HCT116 (cell line): ENCODE measurements around the gene ARHGEF19. TPM values are rescaled to one million over a fixed set of nuclear protein-coding genes. Genes with fewer than 3 reads are reported as not detected.
A peak's percentile ranks its signal among the peaks of the same experiment; 100 is the strongest.

Experiments
- ATAC-seq: fragments of 200-7000 bp; cut with Tn5 transposase; 2 replicates; pipeline ENCODE4 v1.9.1; 2020; ENCODE audit warnings: mild to moderate bottlenecking, moderate library complexity
- BruUV-seq: library from RNA; stranded (reverse); fragments of 400-500 nt; replicated peaks from 2 replicates; lab custom pipeline; 2021; lab: Mats Ljungman, UMichigan
- CTCF ChIA-PET: fragments of 300-600 bp; sonication (Branson Sonifier 250); formaldehyde crosslinking; loops from one replicate; lab custom pipeline; 2021; ENCODE audit warnings: antibody characterized with exemption; lab: Charles Lee
- POLR2A ChIA-PET: fragments of 300-600, 350-600 bp; sonication (Branson Sonifier 250); formaldehyde crosslinking; loops from one replicate; lab custom pipeline; 2021; ENCODE audit warnings: antibody characterized with exemption; lab: Charles Lee
- RAD21 ChIA-PET, 2 experiments: fragments of 300-600 bp; sonication (Branson Sonifier 250); formaldehyde crosslinking; loops; one replicate each; lab custom pipeline; 2023; ENCODE audit warnings: low total read pairs in 2 of 2; ENCODE audit not compliant: uncharacterized antibody in 2 of 2, unreplicated experiment in 2 of 2, low non-redundant PET in 1 of 2; lab: Charles Lee
- DNase-seq: peaks from one replicate; pipeline ENCODE4 v3.0.0-alpha.2; 2010; ENCODE audit warnings: low read depth, low spot score
- H2AFZ ChIP-seq: fragments of 200-600 bp; shearing (Covaris generic), sonication (generic); 2 replicates; pipeline ENCODE4 v1.6.1; 2017; ENCODE audit warnings: low read depth, mixed run types, mixed read lengths, antibody characterized with exemption, low read length; ENCODE audit not compliant: poor library complexity, severe bottlenecking
- H3K27ac ChIP-seq: 2 replicates; pipeline ENCODE4 v1.5.1; 2012; ENCODE audit warnings: low read depth, low read length
- H3K27me3 ChIP-seq: fragments of 200-600 bp; sonication (generic); 2 replicates; pipeline ENCODE4 v1.6.1; 2016; ENCODE audit warnings: mixed run types, low read length, mixed read lengths; ENCODE audit not compliant: insufficient read depth
- H3K36me3 ChIP-seq, 2 experiments: fragments of 200-500 bp in 1 of 2; fragments of 200-600 bp in 1 of 2; sonication (Bioruptor generic) in 1 of 2; sonication (generic) in 1 of 2; 2 replicates each; pipeline versions ENCODE4 v1.5.1 to v1.6.1; 2014 to 2016; ENCODE audit warnings: low read length in 2 of 2, inconsistent platforms in 1 of 2, mixed read lengths in 1 of 2, mixed run types in 1 of 2; ENCODE audit not compliant: insufficient read depth in 2 of 2, control insufficient read depth in 1 of 2
- H3K4me1 ChIP-seq, 2 experiments: fragments of 200-600 bp in 1 of 2; sonication (generic) in 1 of 2; 2 replicates each; pipeline versions ENCODE4 v1.5.1 to v1.6.1; 2012 to 2017; ENCODE audit warnings: low read length in 2 of 2, inconsistent platforms in 1 of 2, mild to moderate bottlenecking in 1 of 2, mixed read lengths in 1 of 2, mixed run types in 1 of 2, moderate library complexity in 1 of 2; ENCODE audit not compliant: insufficient read depth in 2 of 2, control insufficient read depth in 1 of 2
- H3K4me2 ChIP-seq: fragments of 200-600 bp; sonication (generic); 2 replicates; pipeline ENCODE4 v1.6.1; 2017; ENCODE audit warnings: mixed run types, low read length, mixed read lengths
- H3K4me3 ChIP-seq, 2 experiments: fragments of 200-600 bp in 1 of 2; sonication (generic) in 1 of 2; replicated peaks in 1 of 2; 2 replicates each; pipeline ENCODE4 v1.5.1; 2011 to 2016; ENCODE audit warnings: low read length in 2 of 2, control low read depth in 1 of 2, low read depth in 1 of 2, mild to moderate bottlenecking in 1 of 2, mixed read lengths in 1 of 2, mixed run types in 1 of 2
- H3K79me2 ChIP-seq: fragments of 200-600 bp; sonication (generic); 2 replicates; pipeline ENCODE4 v1.6.1; 2017; ENCODE audit warnings: mild to moderate bottlenecking, mixed run types, low read length, moderate library complexity, mixed read lengths; ENCODE audit not compliant: insufficient read depth
- H3K9ac ChIP-seq: fragments of 200-600 bp; sonication (generic); 2 replicates; pipeline ENCODE4 v1.6.1; 2016; ENCODE audit warnings: low read length, mixed read lengths
- H3K9me2 ChIP-seq: fragments of 200-600 bp; sonication (generic), shearing (Covaris generic); 2 replicates; pipeline ENCODE4 v1.6.1; 2017; ENCODE audit warnings: mixed run types, mild to moderate bottlenecking, moderate library complexity; ENCODE audit not compliant: insufficient read depth
- H3K9me3 ChIP-seq, 2 experiments: fragments of 200-500 bp in 1 of 2; fragments of 200-600 bp in 1 of 2; sonication (Bioruptor generic) in 1 of 2; sonication (generic) in 1 of 2; 2 replicates each; pipeline ENCODE4 v1.6.1; 2014 to 2017; ENCODE audit warnings: low read length in 2 of 2, mixed read lengths in 2 of 2, inconsistent platforms in 1 of 2, low read depth in 1 of 2, mild to moderate bottlenecking in 1 of 2, mixed run types in 1 of 2, moderate library complexity in 1 of 2; ENCODE audit not compliant: control insufficient read depth in 1 of 2, insufficient read depth in 1 of 2
- H4K20me1 ChIP-seq: fragments of 200-600 bp; sonication (generic), shearing (Covaris generic); 2 replicates; pipeline ENCODE4 v1.6.1; 2017; ENCODE audit warnings: mixed run types, mild to moderate bottlenecking, moderate library complexity; ENCODE audit not compliant: insufficient read depth
- CEBPB ChIP-seq: IDR thresholded peaks from 2 replicates; pipeline ENCODE4 v1.6.1; 2012; ENCODE audit warnings: low read depth
- FOSL1 ChIP-seq: IDR thresholded peaks from 2 replicates; pipeline ENCODE4 v1.6.1; 2012; ENCODE audit warnings: low read depth
- JUND ChIP-seq: IDR thresholded peaks from 2 replicates; pipeline ENCODE4 v1.6.1; 2012
- POLR2AphosphoS5 ChIP-seq: IDR thresholded peaks from 2 replicates; pipeline ENCODE4 v1.6.1; 2011; ENCODE audit warnings: mild to moderate bottlenecking, low read depth, low read length, moderate library complexity
- RAD21 ChIP-seq: IDR thresholded peaks from 2 replicates; pipeline ENCODE4 v1.6.1; 2012; ENCODE audit warnings: low read depth, mild to moderate bottlenecking
- SIN3A ChIP-seq: IDR thresholded peaks from 2 replicates; pipeline ENCODE4 v1.6.1; 2012; ENCODE audit warnings: low read depth
- SRF ChIP-seq: IDR thresholded peaks from 2 replicates; pipeline ENCODE4 v1.6.1; 2012; ENCODE audit warnings: low read depth
- TCF7L2 ChIP-seq: IDR thresholded peaks from 2 replicates; pipeline ENCODE4 v1.7.0; 2011; ENCODE audit warnings: borderline replicate concordance, inconsistent platforms; ENCODE audit not compliant: insufficient read depth, insufficient read length; ENCODE audit errors: extremely low read depth
- intact Hi-C: fragments of 100-400 bp; cut with micrococcal nuclease; formaldehyde crosslinking; loops from 2 replicates; pipeline ENCODE4 v1.10.0; 2022
- total RNA-seq: library from RNA; stranded (reverse); gene quantifications from one replicate; pipeline ENCODE4 v1.2.1, GENCODE V29; 2021; ENCODE audit not compliant: unreplicated experiment
- TF ChIP-seq, protein P1 (sequence below): IDR thresholded peaks from 2 replicates; pipeline ENCODE4 v1.6.1; 2012
- TF ChIP-seq, protein P2 (sequence below): IDR thresholded peaks from 2 replicates; pipeline ENCODE4 v1.6.1; 2011; ENCODE audit warnings: mild to moderate bottlenecking, low read length, moderate library complexity; ENCODE audit not compliant: insufficient replicate concordance; ENCODE audit errors: extremely low read depth
- TF ChIP-seq, protein P3 (sequence below): IDR thresholded peaks from 2 replicates; pipeline ENCODE4 v1.6.1; 2012; ENCODE audit warnings: low read depth

ARHGEF19 gene
- total RNA-seq, 1 experiment from 2014 or later, result 59.7 TPM

DNA sequence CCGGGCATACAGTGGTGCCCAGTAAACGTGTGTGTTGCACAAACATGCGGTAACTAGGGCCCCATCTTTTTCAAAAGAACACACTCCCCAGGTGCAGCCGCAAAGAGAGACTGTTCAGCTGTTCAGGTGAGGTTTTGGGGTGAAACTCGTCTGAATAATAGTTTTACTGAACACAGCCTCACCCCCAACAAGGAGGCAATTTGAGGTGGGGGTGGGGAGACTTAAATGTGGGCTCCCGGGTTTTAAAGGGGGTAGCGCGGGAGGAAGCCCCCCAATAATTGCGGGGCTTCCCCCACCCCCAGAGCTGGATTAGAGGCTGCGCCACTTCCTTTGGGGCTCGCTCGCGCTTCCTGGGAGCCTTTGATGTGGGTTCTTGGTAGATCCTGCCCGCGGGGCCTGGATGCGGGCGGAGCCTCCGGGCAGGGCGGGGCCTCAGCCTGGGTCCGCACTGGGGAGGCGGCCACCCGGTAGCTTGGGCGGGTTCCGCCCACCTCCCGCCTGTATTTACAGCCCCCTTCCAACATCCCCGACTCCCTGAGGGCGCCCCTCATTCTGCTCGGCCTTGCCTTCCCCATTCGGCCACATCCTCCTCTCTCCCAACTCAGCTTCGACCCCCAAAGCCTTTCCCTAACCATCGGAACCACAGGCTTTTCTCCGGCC is 50.2 kb downstream of the ARHGEF19 start:
- CTCF ChIA-PET, result interaction anchor here (0.8 to 1.3 kb wide), 2 partner anchors 27 to 83 kb away, joined by 3 to 4 read pairs; no protein-coding TSS in a partner anchor
- POLR2A ChIA-PET, result interaction anchor here (1.3 to 4.7 kb wide), 5 partner anchors 8 to 24 kb away, joined by 4 to 30 read pairs (median 11); no protein-coding TSS in a partner anchor
- no peaks in the 10 kb centered on the region for H3K9me3 ChIP-seq
- peak; percentile 69 for ATAC-seq
- H3K4me1 ChIP-seq, result peaks cover 72 to 94% of the 10 kb centered on the region in 2 experiments
- H2AFZ ChIP-seq, result no peak overlapping the region
- H3K27ac ChIP-seq, result peak overlapping the region; percentile 42
- H3K4me3 ChIP-seq, result peak overlapping the region; percentile 23 to 48
- no peaks in the 10 kb centered on the region for H3K27me3 ChIP-seq
- RAD21 ChIA-PET, result interaction anchor here (0.5 to 1.1 kb wide), 3 partner anchors 10 to 83 kb away, joined by 3 to 4 read pairs (median 3); no protein-coding TSS in a partner anchor
- H3K9ac ChIP-seq, result peak overlapping the region; percentile 62
- no peak for DNase-seq
- peaks cover 3% of the 10 kb centered on the region; the same call in 1 of the 2 replicates for H3K79me2 ChIP-seq
- peak overlapping the region; percentile 86 for H3K4me2 ChIP-seq
- no peaks in the 10 kb centered on the region for H3K9me2 ChIP-seq
- no peaks in the 10 kb centered on the region for H4K20me1 ChIP-seq
- no peak for TF ChIP-seq FOSL1
- TF ChIP-seq TCF7L2, result peak; percentile 99
- peak; percentile 48; the same call in 1 of the 2 replicates for TF ChIP-seq POLR2AphosphoS5
- TF ChIP-seq, protein P1, sequence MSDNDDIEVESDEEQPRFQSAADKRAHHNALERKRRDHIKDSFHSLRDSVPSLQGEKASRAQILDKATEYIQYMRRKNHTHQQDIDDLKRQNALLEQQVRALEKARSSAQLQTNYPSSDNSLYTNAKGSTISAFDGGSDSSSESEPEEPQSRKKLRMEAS, result no peak
- no peak for TF ChIP-seq JUND
- H3K36me3 ChIP-seq, result no peaks in the 10 kb centered on the region
- intact Hi-C loops, result no loop called here
- BruUV-seq, result no TSS peak

DNA sequence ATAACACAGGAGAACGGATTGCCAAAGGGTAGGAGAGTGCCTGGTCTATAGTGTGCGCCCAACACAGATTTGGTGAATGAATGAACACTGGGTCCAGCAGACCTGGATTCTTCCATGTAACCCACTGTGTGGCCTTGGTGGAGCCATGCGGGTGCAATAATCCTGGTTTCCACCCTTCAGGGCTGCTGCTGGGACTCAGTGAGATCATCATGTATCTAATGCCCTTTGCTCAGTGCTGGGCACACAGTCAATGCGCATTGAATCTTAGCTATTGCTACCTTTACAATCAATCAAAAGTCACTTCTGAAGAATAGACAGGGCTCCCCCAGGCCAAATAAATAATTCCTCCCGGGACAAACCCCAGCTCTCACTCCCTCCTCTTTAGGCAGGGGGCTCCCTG is 50.7 kb downstream of the ARHGEF19 start:
- ChIA-PET RAD21 (no interaction called here), CTCF (no interaction called here), POLR2A (interaction anchor here (1.9 to 4.7 kb wide), 2 partner anchors 11 to 16 kb away, joined by 8 to 30 read pairs; no protein-coding TSS in a partner anchor)
- H3K9ac ChIP-seq, result peak overlapping the region; percentile 62
- H3K9me2 ChIP-seq, result no peaks in the 10 kb centered on the region
- intact Hi-C loops, result no loop called here
- H3K79me2 ChIP-seq, result peaks cover 3% of the 10 kb centered on the region; the same call in 1 of the 2 replicates
- DNase-seq (no peak), ATAC-seq (no peak)
- peaks cover 76 to 94% of the 10 kb centered on the region in 2 experiments for H3K4me1 ChIP-seq
- no peak overlapping the region for H2AFZ ChIP-seq
- no TSS peak for BruUV-seq
- H3K4me2 ChIP-seq, result peak overlapping the region; percentile 86
- no peaks in the 10 kb centered on the region for H3K9me3 ChIP-seq
- no peaks in the 10 kb centered on the region for H3K36me3 ChIP-seq
- peak overlapping the region; percentile 31; the same call in 1 of the 2 replicates for H3K27ac ChIP-seq
- no peaks in the 10 kb centered on the region for H3K27me3 ChIP-seq
- H4K20me1 ChIP-seq, result no peaks in the 10 kb centered on the region
- no peak overlapping the region for H3K4me3 ChIP-seq
- TF ChIP-seq, protein P2, sequence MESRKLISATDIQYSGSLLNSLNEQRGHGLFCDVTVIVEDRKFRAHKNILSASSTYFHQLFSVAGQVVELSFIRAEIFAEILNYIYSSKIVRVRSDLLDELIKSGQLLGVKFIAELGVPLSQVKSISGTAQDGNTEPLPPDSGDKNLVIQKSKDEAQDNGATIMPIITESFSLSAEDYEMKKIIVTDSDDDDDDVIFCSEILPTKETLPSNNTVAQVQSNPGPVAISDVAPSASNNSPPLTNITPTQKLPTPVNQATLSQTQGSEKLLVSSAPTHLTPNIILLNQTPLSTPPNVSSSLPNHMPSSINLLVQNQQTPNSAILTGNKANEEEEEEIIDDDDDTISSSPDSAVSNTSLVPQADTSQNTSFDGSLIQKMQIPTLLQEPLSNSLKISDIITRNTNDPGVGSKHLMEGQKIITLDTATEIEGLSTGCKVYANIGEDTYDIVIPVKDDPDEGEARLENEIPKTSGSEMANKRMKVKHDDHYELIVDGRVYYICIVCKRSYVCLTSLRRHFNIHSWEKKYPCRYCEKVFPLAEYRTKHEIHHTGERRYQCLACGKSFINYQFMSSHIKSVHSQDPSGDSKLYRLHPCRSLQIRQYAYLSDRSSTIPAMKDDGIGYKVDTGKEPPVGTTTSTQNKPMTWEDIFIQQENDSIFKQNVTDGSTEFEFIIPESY, result no peak
- TF ChIP-seq SRF (no peak), CEBPB (no peak), SIN3A (no peak), JUND (no peak), RAD21 (no peak), FOSL1 (no peak)
- TF ChIP-seq, protein P3, sequence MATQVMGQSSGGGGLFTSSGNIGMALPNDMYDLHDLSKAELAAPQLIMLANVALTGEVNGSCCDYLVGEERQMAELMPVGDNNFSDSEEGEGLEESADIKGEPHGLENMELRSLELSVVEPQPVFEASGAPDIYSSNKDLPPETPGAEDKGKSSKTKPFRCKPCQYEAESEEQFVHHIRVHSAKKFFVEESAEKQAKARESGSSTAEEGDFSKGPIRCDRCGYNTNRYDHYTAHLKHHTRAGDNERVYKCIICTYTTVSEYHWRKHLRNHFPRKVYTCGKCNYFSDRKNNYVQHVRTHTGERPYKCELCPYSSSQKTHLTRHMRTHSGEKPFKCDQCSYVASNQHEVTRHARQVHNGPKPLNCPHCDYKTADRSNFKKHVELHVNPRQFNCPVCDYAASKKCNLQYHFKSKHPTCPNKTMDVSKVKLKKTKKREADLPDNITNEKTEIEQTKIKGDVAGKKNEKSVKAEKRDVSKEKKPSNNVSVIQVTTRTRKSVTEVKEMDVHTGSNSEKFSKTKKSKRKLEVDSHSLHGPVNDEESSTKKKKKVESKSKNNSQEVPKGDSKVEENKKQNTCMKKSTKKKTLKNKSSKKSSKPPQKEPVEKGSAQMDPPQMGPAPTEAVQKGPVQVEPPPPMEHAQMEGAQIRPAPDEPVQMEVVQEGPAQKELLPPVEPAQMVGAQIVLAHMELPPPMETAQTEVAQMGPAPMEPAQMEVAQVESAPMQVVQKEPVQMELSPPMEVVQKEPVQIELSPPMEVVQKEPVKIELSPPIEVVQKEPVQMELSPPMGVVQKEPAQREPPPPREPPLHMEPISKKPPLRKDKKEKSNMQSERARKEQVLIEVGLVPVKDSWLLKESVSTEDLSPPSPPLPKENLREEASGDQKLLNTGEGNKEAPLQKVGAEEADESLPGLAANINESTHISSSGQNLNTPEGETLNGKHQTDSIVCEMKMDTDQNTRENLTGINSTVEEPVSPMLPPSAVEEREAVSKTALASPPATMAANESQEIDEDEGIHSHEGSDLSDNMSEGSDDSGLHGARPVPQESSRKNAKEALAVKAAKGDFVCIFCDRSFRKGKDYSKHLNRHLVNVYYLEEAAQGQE, result no peak
